ENCODE measurements around the gene THPO.

THPO gene

GRCh38 chr3:184384856-184385422, 6.9 kb upstream of the THPO start:
- DNase-seq (ENCODE audit: low read depth, low spot score) = no peak

- no peak for DNase-seq (ENCODE audit: low read depth, low spot score)
These were observed 6.3 kb upstream of the THPO start for GRCh38 chr3:184384342-184384741.

GRCh38 chr3:184383033-184383740, 5.2 kb upstream of the THPO start:
- DNase-seq (ENCODE audit: low read depth, low spot score) = no peak

GRCh38 chr3:184382326-184383032, 4.5 kb upstream of the THPO start:
- DNase-seq (ENCODE audit: low read depth, low spot score) = no peak

GRCh38 chr3:184381261-184382224, 3.5 kb upstream of the THPO start:
- DNase-seq (ENCODE audit: low read depth, low spot score) = peak; percentile 68

- DNase-seq (ENCODE audit: low read depth, low spot score) = no peak
These were observed 2.7 kb upstream of the THPO start for GRCh38 chr3:184380627-184381260.

GRCh38 chr3:184380185-184380626, 2.2 kb upstream of the THPO start:
- DNase-seq (ENCODE audit: low read depth, low spot score) = no peak

- DNase-seq (ENCODE audit: low read depth, low spot score) = no peak
These were observed 1.6 kb upstream of the THPO start, which contains the start of gene CHRD for GRCh38 chr3:184379358-184380184. Gene CHRD (plus strand): TSS chr3:184380054. CDS start chr3:184380319, 265 bp downstream.

GRCh38 chr3:184378651-184379357, 797 bp upstream of the THPO start:
- DNase-seq (ENCODE audit: low read depth, low spot score) = no peak

- DNase-seq (ENCODE audit: low read depth, low spot score) = no peak
These were observed 633 bp downstream of the THPO start for GRCh38 chr3:184377374-184377773.

GRCh38 chr3:184375747-184376461, 2.1 kb downstream of the THPO start:
- DNase-seq (ENCODE audit: low read depth, low spot score) = no peak

- DNase-seq (ENCODE audit: low read depth, low spot score) = no peak
These were observed 4.6 kb downstream of the THPO start for GRCh38 chr3:184373422-184373821.

- no peak for DNase-seq (ENCODE audit: low read depth, low spot score)
These were observed 5.1 kb downstream of the THPO start for GRCh38 chr3:184372911-184373310.

- DNase-seq (ENCODE audit: low read depth, low spot score) = no peak
These were observed 5.6 kb downstream of the THPO start for GRCh38 chr3:184372296-184372821.

GRCh38 chr3:184371570-184372018, 6.4 kb downstream of the THPO start:
- peak; percentile 83 for DNase-seq (ENCODE audit: low read depth, low spot score)

- no peak for DNase-seq (ENCODE audit: low read depth, low spot score)
These were observed 9.3 kb downstream of the THPO start for GRCh38 chr3:184368586-184369183.

GRCh38 chr3:184368116-184368515, 9.9 kb downstream of the THPO start:
- DNase-seq (ENCODE audit: low read depth, low spot score) = no peak

- no peak for DNase-seq (ENCODE audit: low read depth, low spot score)
These were observed 11.3 kb downstream of the THPO start for GRCh38 chr3:184366619-184367289.

All from ELF-1 (cell line).